Dendritic cell treated with granulocyte-macrophage colony-stimulating factor and Interleukin-4, amounts not matched to agents 40 ng/mL and 50 ng/mL, for 4 days (primary cell): ENCODE data around the gene STEEP1.

Experiments
- H3K27ac Mint-ChIP-seq: one replicate; pipeline ENCODE4 v1.8.0; 2022; ENCODE audit warnings: mild to moderate bottlenecking, mixed read lengths
- H3K27me3 Mint-ChIP-seq: one replicate; pipeline ENCODE4 v1.8.0; 2022; ENCODE audit warnings: mild to moderate bottlenecking, mixed read lengths
- H3K36me3 Mint-ChIP-seq: one replicate; pipeline ENCODE4 v1.8.0; 2022; ENCODE audit warnings: low read depth, mixed read lengths
- H3K4me1 Mint-ChIP-seq: one replicate; pipeline ENCODE4 v1.8.0; 2022; ENCODE audit warnings: low read depth, mixed read lengths
- H3K4me3 Mint-ChIP-seq: one replicate; pipeline ENCODE4 v1.8.0; 2022; ENCODE audit warnings: mild to moderate bottlenecking, moderate library complexity, mixed read lengths
- H3K9me3 Mint-ChIP-seq: one replicate; pipeline ENCODE4 v1.8.0; 2022; ENCODE audit warnings: mixed read lengths
- intact Hi-C: fragments of 100-400 bp; cut with micrococcal nuclease; formaldehyde crosslinking; loops from one replicate; pipeline ENCODE4 v1.15.0; 2022

The STEEP1 gene

DNA sequence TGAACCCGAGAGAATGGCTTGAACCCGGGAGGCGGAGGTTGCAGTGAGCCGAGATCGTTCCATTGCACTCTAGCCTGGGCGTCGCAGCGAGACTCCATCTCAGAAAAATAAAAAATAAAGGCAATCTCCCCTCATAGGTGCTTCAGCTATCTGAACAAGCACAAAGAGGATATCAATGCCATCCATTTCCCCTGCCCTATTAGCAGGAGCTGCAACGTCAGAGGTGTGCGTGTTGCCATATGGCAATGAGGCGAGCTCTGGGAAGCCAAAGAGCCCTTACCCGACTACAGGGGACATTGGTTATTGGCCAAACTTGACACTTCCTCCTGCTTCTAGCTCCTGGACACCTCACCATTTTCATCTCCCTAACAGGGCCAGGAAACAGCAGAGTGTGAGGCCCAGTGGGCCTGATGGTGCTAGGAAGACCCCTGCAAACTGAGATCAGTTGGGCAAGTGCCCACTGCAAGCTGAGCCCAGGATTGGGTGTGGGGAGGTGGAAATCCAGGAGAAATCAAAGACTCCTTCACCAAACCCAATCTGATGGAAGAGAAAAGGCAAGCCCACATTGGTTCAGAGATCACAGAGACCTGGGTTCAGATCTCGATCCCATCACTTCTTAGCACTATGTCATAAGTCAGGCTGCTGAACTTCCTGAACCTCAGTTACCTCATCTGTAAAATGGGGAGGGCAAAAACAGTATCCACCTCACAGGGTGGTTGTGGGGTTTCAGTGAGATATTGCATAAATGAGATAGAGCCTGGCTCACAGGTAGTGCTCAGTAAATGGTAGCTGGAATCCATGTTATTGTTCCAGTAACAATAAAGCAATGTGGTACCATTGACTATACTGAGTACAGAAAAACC lies 75.8 kb downstream of the STEEP1 start:
- Mint-ChIP-seq H3K4me1 (no peaks in the 10 kb centered on the region), H3K9me3 (no peaks in the 10 kb centered on the region), H3K4me3 (no peak overlapping the region), H3K27ac (no peak overlapping the region), H3K27me3 (no peaks in the 10 kb centered on the region), H3K36me3 (no peaks in the 10 kb centered on the region)
- intact Hi-C loops = no loop called here

DNA sequence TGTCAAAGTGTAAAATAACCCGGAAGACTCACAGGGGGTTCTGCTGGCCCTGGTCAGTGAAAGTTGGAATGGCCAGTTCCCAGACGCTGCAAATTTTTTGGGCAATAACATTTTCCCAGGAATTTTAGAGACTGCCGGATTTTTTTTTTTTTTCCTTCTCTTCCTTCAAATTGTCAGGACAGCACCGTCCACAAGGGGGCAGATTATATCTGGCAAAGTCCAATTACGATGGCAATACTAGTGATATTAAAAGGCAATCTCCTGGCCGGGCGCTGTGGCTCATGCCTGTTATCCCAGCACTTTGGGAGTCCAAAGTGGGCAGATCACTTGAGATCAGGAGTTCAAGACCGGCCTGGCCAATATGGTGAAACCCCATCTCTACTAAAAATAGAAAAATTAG lies 76.5 kb downstream of the STEEP1 start:
- Mint-ChIP-seq H3K4me3 (no peak overlapping the region), H3K4me1 (no peaks in the 10 kb centered on the region), H3K27me3 (no peaks in the 10 kb centered on the region), H3K36me3 (no peaks in the 10 kb centered on the region), H3K9me3 (no peaks in the 10 kb centered on the region), H3K27ac (no peak overlapping the region)
- intact Hi-C loops = no loop called here
